ENCODE data around the gene TRERF1. TPM values are rescaled to one million over a fixed set of nuclear protein-coding genes. Genes with fewer than 3 reads are reported as not detected.

Gene TRERF1
- total and polyA plus RNA-seq, 2 of the 8 experiments (the other 6 are each of a cell fraction or from before 2014, with no cell fraction given) = 10.8 to 21.5 TPM

GRCh38 chr6:42482174-42482573 lies 30.4 kb upstream of the TRERF1 start (continued):
- TF ChIP-seq FOSL1 (IDR thresholded peaks at IDR 0.05; ENCODE audit: insufficient read depth, low read depth, low read length) (no peak), JUN (IDR thresholded peaks at IDR 0.05; ENCODE audit: low read depth, low read length) (no peak), RBBP5 (IDR thresholded peaks at IDR 0.05; ENCODE audit: borderline replicate concordance, low read depth, low read length) (no peak), POU5F1 (IDR thresholded peaks at IDR 0.05; ENCODE audit: low read depth, low read length) (no peak)

Data from H1 (cell line).